ENCODE results near the gene EID2B.
A peak's percentile ranks its signal among the peaks of the same experiment; 100 is the strongest.

EID2B gene

DNA sequence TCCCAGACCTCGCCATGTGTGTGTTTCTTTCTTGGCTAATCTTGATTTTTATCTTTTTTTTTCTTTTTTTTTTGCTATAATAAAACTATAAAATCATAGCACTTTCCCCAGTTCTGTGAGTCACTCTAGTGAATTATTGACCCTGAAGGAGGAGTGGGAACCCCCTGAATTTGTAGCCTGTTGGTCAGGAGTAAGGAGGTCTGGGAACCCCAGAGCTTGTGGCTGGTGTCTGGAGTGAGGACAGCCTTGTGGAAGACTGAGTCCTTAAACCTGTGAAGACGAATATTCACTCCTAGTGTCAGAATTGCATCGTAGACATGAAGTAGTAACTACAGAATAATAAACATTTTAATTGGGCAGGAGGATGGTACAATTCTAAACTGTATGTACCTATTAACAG is 7.4 kb downstream of the EID2B start:
- DNase-seq: no peak

DNA sequence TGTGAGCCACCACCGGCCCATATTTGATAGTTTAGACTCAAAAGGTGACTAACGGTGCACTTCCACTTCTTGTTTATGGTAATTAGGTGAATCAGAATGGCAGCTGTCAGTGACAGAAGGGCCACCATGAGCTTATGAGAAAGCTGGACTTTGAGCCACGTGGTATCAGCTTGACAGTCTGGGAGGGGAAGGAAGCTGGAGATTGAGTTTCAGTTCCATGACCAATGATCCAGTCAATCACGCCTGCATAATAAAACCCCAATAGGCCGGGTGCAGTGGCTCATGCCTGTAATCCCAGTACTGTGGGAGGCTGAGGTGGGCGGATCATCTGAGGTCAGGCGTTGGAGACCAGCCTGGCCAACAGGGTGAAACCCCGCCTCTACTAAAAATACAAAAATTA is 8.2 kb downstream of the EID2B start:
- no peak for DNase-seq

DNA sequence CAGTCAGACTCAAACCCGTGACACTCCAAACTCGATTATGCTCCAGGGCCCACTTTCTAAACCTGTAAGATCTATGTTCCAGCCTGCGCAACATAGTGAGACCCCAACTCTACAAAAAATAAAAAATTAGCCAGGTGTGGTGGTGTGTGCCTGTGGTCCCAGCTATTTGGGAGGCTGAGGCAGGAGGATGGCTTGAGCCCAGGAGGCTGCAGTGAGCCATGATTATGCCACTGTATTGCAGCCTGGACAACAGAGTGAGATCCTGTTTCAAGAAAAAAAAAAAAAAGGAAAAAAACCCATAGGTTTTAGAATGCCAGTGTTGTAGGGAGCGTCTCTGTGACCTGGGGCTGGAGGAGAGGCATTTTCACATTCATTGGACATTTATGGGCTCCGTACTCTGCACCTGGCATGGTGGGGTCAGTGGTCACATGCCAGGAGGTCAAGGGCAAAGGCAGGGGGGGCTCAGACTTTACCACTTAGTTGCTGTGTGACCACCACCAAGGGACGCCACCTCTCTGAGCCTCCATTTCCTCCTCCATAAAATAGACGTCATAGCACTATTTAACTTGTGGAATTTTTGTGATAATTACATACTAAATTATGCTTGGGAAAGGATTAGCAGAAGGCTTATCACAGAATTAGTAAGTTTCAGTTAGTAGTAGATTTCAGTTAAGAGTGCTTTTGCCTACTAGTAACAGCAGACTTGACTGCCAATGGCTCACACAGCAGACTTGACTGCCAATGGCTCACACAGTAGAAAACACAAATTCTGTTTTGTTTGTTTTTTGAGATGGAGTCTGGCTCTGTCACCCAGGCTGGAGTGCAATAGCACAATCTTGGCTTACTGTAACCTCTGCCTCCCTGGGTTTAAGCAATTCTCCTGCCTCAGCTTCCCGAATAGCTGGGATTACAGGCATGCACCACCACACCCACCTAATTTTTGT is 11.8 kb downstream of the EID2B start:
- no peak for DNase-seq

DNA sequence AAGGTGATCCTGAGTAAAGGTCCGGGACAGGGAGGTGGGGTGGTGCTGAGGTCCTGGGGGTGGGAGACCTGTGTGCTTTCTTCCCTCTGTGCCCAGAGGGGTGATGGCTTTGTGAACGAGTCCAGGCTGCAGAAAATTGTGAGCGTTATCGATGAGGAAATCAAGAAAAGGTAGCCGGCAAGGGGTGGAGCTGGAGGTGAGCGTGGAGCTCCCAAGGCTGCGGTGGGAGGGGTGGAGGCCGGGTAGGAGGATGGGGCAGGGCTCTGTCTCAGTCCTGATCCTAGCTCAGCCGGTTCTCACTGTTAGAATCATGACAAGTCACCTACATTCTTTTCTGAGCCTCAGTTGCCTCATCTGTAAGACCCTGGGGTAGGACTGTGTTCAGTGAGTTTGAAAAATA is 13.7 kb downstream of the EID2B start:
- no peak for DNase-seq

DNA sequence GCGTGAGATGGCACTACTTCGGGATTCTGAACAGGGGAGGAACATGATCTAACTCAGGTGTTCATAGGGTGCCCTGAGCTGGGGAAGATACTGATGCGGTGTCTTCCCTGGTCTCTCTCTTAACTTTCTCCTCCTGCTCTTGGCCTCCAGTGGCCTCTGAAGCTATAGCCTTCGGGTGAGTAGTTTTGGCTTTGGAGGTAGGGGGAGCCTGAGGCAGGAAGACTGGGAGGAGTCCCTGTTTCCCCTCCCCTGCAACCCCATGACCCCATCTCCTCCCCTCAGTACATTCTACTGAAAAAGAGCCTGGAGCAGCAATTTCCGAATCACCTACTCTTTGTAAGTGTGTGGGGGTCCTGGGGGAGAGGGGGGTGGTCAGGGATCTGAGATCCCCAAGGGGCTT is 14.2 kb downstream of the EID2B start:
- no peak for DNase-seq

DNA sequence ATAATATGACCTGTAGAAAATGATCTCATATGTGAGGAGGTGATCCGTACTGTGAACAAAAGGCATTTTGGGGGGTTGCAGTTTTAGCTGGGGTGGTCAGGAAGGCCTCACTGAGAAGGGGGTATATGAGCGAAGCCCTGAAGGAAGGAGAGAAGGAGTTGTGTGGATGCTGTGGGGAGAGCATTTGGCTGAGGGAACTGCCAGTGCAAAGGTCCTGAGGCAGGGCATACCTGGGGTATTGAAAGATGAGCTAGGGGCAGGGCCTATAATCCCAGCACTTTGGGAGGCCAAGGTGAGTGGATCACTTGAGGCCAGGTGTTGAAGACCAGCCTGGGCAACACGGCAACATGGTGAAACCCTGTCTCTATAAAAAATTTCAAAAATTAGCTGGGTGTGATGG is 15.2 kb downstream of the EID2B start:
- DNase-seq: no peak

DNA sequence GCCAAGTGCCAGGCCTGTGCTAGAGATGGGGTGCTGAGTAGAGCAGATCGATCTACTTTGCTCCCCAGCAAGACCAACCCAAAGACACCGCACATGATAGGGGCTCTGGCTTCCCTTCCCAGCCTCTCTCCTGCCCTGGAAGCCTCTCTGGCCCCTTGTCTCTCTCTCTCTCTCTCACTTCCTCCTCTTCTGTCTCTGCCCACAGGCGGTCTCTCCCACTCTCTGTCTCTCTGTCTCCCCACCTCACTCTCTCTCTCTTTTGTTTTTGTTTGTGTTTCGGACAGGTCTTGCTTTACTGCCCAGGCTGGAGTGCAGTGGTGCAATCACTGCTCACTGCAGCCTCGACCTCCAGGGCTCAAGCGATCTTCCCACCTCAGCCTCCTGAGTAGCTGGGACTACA is 16.4 kb downstream of the EID2B start:
- DNase-seq: no peak

DNA sequence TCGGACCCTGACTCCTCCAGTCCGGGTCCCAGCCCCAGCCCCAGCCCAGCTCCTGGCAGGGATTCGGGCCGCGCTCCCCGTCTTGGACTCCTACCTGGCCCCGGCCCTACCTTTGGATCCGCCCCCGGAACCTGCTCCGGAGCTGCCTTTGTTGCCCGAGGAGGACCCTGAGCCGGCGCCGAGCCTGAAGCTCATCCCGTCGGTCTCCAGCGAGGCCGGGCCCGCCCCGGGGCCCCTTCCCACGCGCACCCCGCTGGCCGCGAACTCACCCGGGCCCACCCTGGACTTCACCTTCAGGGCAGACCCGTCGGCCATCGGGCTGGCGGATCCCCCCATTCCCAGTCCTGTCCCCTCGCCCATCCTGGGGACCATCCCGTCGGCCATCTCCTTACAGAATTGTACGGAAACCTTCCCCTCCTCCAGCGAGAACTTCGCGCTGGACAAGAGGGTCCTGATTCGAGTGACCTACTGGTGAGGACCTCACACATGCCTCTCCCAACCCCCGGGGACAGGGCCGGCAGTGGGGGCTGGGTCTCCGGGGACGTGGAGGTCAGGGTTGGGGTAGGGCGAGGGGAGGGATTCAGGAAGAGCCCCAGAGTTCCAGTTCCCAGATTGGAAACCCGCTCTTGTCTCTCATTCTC is 17.0 kb downstream of the EID2B start:
- peak; percentile 33 for DNase-seq

DNA sequence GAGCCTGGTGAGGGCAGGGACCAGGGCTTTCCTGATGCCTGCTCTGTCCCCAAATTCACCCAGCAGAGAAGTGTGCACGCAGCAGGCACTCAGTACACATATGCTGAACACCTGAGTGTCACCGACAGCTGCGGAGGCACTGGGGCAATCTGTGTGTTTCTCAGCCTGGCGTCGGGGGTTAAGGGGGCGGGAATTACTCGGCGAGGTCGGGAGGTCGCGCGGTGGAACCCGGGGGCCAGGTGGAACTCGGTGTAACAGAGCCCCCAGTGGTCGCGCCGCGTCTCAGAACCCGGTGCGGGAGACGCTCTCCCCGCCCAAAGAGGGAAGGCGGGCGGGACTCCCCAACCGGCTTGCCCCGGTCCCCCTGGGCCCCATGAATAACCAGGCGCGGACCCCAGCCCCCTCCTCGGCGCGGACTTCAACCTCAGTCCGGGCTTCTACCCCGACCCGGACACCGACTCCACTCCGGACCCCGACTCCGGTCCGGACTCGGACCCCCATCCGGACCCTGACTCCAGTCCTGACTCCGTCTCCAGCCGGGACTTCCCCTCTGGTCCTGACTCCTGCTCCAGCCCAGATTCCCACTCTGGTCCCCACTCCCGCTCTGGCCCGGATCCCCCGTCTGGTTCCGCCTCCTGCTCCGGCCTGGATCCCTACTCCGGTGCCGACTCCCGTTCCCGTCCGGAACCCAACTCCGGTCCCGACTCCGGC is 17.7 kb downstream of the EID2B start, which contains the start of gene SELENOV:
TSS of gene SELENOV (plus strand) at position 300 of the 711 bp plus-strand sequence. CDS start at position 374, 74 bp downstream.
- DNase-seq: peak; percentile 36

DNA sequence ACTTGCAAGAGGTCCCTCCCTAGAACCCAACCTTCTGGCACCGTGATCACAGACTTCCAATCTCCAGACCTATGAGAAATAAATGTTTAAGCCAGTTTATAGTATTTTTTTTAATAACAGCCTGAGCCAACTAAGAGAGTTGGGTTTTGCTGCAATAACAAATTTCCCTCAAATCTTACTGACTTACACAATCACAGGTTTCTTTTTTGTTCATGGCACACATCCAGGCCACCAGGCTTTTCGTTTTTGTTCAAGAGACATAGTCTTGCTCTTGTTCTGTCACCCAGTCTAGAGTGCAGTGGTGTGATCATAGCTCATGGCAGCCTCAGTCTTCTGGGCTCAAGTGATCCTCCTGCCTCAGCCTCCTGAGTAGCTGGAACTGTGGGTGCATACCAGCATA is 19.7 kb downstream of the EID2B start:
- no peak for DNase-seq

DNA sequence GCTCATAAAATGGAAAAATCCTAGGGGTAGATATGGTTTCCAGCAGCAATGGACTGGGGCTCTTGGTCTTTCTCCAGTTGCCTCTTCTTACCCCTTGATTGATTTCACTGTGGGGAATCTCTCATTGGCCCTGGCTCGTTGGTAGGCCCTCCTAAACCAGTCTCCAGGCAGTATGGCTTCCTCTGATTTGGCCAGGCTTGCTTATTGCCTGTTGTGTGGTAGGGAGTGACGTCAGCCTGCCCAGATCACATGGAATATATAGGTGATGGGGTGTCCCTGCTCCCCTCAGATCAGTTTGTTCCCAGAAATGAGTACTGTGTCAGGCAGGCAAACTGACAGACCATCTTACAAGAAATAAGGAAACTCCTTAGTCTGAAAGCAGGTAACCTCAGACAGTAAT is 23.4 kb downstream of the EID2B start:
- no peak for DNase-seq

DNA sequence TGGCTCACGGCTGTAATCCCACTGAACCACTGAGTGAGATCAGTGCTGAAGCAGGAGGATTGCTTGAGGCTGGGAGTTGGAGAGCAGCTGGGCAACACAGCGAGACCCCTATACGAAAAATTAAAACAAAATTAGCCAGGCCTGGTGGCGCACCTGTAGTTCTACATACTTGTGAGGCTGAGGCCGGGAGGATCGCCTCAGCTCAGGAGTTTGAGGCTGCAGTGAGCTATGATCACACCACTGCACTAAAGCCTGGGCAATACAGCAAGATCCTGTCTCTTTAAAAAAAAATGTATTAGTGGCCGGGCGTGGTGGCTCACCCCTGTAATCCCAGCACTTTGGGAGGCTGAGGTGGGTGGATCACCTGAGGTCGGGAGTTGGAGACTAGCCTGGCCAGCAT is 24.0 kb downstream of the EID2B start:
- DNase-seq: no peak

DNA sequence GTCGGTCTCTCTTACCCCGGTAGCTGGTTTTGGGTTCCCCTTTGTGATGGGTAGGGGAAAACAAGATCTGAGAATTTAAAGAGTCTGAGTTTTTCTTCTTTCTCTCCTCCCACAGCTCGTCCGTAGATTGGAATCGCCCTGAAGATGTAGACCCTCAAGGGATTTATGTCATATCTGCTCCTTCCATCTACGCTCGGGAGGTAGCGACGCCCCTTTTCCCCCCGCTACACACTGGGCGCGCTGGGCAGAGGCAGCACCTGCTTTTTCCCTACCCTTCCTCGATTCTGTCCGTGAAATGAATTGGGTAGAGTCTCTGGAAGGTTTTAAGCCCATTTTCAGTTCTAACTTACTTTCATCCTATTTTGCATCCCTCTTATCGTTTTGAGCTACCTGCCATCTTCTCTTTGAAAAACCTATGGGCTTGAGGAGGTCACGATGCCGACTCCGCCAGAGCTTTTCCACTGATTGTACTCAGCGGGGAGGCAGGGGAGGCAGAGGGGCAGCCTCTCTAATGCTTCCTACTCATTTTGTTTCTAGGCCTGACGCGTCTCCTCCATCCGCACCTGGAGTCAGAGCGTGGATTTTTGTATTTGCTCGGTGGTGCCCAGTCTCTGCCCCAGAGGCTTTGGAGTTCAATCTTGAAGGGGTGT is 24.8 kb downstream of the EID2B start:
- no peak for DNase-seq

DNA sequence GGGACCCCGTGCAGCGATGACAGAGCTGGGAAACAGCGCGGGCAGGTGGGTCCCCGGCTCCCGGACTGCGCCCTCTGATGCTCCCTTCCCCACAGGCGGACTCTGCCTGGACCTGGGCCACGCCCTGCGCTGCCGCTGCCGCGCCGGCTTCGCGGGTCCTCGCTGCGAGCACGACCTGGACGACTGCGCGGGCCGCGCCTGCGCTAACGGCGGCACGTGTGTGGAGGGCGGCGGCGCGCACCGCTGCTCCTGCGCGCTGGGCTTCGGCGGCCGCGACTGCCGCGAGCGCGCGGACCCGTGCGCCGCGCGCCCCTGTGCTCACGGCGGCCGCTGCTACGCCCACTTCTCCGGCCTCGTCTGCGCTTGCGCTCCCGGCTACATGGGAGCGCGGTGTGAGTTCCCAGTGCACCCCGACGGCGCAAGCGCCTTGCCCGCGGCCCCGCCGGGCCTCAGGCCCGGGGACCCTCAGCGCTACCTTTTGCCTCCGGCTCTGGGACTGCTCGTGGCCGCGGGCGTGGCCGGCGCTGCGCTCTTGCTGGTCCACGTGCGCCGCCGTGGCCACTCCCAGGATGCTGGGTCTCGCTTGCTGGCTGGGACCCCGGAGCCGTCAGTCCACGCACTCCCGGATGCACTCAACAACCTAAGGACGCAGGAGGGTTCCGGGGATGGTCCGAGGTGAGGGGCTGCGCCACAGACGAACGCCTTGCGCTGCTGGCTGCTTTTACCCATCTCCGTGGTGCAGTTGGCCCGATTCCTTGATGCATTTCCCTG is 25.5 kb downstream of the EID2B start:
- peak; percentile 70 for DNase-seq

DNA sequence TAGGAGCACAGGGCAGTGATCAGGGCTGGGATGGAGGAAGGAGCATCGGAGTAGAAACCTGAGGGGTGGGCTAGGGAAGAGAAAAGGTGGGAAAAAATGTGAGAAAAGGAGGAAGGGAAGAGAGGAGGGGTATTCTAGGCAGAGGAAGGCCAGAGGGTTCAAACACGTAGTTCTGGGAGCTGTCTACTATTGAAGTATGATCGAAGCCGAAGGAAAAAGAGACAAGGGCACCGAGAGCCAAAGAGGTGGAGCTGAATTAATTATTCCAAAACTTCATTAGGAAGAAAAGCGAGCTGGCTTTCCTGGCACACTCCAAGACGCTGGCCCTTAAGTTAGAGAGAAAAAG is 26.1 kb downstream of the EID2B start:
- DNase-seq: no peak

DNA sequence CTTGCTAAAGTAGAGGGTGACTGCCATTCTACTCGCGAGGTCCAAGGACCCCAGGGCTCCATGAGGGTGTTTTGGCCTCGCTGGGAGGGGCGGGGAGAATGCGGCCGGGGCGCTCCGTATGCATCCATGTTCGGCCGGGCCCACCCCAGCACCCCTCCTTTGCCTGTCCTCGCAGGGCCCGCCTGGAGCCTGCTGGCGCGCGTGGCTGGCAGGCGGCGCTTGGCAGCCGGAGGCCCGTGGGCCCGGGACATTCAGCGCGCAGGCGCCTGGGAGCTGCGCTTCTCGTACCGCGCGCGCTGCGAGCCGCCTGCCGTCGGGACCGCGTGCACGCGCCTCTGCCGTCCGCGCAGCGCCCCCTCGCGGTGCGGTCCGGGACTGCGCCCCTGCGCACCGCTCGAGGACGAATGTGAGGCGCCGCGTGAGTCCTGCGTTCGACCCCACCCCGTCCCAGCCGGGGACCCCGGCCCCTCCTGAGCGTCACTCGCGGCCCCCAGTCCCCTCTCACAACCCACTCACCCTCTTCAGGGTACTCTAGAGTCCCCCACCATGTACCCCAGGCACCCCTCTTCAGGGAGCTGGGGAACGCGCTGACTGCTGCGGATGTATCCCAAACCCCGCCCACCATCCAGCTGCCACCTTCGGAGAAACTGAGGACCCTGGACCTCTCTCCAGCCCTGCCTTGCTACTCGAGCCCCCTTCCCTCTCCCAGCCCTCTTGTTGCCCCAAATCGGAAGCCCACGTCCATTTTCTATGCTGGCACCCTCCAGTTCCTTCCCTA is 29.8 kb downstream of the EID2B start:
- peak; percentile 79 for DNase-seq

DNA sequence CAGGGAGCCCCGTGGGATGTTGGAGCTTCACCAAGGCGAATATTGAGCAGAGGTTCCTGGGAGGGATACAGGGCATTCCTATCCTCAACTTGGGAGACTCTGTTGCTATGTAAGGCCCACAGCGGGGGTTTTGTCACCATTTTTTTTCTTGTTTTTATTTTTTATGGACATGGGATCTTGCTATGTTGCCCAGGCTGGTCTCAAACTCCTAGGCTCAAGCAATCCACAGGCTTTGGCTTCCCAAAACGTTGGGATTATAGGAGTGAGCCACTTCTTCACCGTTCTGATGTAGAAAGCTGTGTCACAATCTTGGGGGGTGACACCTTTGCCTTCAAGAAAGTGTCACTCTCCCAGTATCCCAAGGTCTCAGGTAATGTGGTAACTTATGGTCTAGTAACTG is 31.3 kb downstream of the EID2B start:
- DNase-seq: no peak

DNA sequence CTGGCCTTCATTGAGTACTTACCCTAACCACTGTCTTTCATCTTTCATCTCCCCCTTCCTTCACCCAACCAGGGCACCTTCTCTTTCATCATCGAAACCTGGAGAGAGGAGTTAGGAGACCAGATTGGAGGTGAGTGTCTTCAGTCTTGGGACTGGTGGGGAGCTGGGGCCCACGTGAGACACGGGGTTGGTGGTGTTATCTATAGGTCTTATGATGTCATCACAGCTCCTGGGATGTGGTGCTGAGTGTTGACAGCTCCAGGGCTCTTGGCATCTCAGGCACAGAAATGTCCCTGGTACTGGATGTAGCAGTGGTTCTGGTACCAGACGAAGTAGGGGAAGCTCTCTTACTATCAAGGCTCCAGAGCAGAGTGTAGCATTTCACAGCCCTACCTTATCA is 32.1 kb downstream of the EID2B start:
- no peak for DNase-seq

DNA sequence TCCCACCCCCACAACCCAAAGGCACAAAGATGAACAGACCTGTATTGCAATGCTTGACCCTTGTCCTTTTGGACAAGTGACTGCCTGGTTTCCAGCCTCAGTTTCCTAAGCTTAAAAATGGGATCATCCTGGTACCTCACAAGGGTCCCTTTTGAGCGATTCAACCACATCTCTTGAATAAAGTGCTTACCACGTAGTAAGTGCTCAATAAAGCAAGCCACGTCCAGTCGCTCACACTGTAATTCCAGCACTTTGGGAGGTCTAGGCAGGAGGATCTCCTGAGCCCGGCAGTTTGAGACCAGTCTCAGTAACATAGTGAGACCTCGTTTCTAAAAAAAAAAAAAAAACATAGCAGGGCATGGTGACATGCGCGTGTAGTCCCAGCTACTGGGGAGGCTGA is 32.7 kb downstream of the EID2B start:
- no peak for DNase-seq

DNA sequence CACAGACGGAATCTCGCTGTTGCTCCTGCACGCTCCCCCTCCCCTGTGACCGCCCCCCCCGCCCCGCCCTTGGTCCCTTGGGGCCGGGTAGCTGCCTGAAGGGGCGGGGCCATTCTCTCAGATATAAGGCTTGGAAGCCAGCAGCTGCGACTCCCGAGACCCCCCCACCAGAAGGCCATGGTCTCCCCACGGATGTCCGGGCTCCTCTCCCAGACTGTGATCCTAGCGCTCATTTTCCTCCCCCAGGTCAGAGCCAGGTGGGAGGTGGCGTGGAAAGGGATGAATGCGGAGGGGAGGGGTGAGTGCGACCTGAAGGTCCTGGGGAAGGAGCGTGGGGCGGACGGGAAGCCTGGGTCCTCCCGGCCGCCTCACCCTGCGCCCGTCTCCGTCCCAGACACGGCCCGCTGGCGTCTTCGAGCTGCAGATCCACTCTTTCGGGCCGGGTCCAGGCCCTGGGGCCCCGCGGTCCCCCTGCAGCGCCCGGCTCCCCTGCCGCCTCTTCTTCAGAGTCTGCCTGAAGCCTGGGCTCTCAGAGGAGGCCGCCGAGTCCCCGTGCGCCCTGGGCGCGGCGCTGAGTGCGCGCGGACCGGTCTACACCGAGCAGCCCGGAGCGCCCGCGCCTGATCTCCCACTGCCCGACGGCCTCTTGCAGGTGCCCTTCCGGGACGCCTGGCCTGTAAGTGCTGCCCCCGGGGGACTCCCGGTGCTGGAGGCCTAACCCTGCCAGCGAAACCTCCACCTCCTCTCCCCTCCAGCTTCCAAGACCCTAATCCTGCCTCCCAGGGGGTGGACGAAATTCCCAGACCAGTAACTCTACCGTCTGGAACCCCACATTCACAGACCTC is 33.6 kb downstream of the EID2B start, which contains the start of gene DLL3:
TSS of gene DLL3 (plus strand) at position 150 of the 845 bp plus-strand sequence. CDS start at position 178, 28 bp downstream.
- DNase-seq: peak; percentile 29
